ENCODE data around the gene HPS3. TPM values are rescaled to one million over a fixed set of nuclear protein-coding genes. Genes with fewer than 3 reads are reported as not detected.

The HPS3 gene
- total RNA-seq, 1 experiment from 2014 or later = 11.3 TPM

GRCh38 chr3:149128821-149129220, 617 bp upstream of the HPS3 start:
- Histone ChIP-seq H2AFZ (ENCODE audit: low read length) (peak overlapping the region; percentile 87), H3K79me2 (ENCODE audit: low read length) (peaks cover 33% of the 10 kb centered on the region), H4K20me1 (ENCODE audit: low read length) (no peaks in the 10 kb centered on the region), H3K9ac (ENCODE audit: low read length) (peak overlapping the region; percentile 81), H3K27me3 (ENCODE audit: low read length) (no peaks in the 10 kb centered on the region), H3K9me2 (replicated peaks; ENCODE audit: low read length) (no peaks in the 10 kb centered on the region), H3K4me1 (ENCODE audit: insufficient read depth, low read length) (peaks cover 30% of the 10 kb centered on the region), H3F3A (ENCODE audit: low read length, unreplicated experiment) (no peaks in the 10 kb centered on the region), H3K4me3 (ENCODE audit: low read length) (peak overlapping the region; percentile 78), H3K4me2 (ENCODE audit: low read length) (peak overlapping the region; percentile 96), H3K27ac (ENCODE audit: low read length) (no peak overlapping the region; the same call in 1 of the 2 replicates), H3K36me3 (ENCODE audit: low read depth, low read length) (no peaks in the 10 kb centered on the region), H3K9me3 (ENCODE audit: low read length) (no peaks in the 10 kb centered on the region)
- TSS peak; percentile 87 for BruUV-seq (replicated peaks)
- ChIA-PET POLR2A (ENCODE audit: unreplicated experiment) (no interaction called here), CTCF (no interaction called here)
- TF ChIP-seq EZH2phosphoT487 (IDR thresholded peaks at IDR 0.05; ENCODE audit: borderline replicate concordance, low read length) (no peak), EZH2 (IDR thresholded peaks at IDR 0.05; ENCODE audit: low read length, unreplicated experiment) (no peak), CTCF (conservative IDR thresholded peaks at IDR 0.05; ENCODE audit: low read depth, low read length) (no peak)
- DNase-seq = no peak
- peak; percentile 1; the same call in 1 of the 2 replicates for ATAC-seq
- intact Hi-C loops (cut with micrococcal nuclease) = loop anchor here (2.0 kb wide), 1 partner anchor 118 kb away; no protein-coding TSS in a partner anchor

- CTCF ChIA-PET = no interaction called here
Measured at GRCh38 chr3:149131589-149131988, 2.2 kb downstream of the HPS3 start.

More at GRCh38 chr3:149131589-149131988, 2.2 kb downstream of the HPS3 start:
- Histone ChIP-seq H3K9me3 (ENCODE audit: low read length) (no peaks in the 10 kb centered on the region), H3K36me3 (ENCODE audit: low read depth, low read length) (no peaks in the 10 kb centered on the region), H3F3A (ENCODE audit: low read length, unreplicated experiment) (no peaks in the 10 kb centered on the region), H3K27ac (ENCODE audit: low read length) (no peak overlapping the region), H2AFZ (ENCODE audit: low read length) (no peak overlapping the region), H4K20me1 (ENCODE audit: low read length) (no peaks in the 10 kb centered on the region), H3K4me3 (ENCODE audit: low read length) (peak overlapping the region; percentile 78; the same call in 1 of the 2 replicates), H3K4me2 (ENCODE audit: low read length) (peak overlapping the region; percentile 96), H3K27me3 (ENCODE audit: low read length) (no peaks in the 10 kb centered on the region), H3K4me1 (ENCODE audit: insufficient read depth, low read length) (peaks cover 43% of the 10 kb centered on the region), H3K9ac (ENCODE audit: low read length) (no peak overlapping the region), H3K9me2 (replicated peaks; ENCODE audit: low read length) (no peaks in the 10 kb centered on the region), H3K79me2 (ENCODE audit: low read length) (peaks cover 44% of the 10 kb centered on the region)
- POLR2A ChIA-PET (ENCODE audit: unreplicated experiment) = interaction anchor here (0.7 kb wide), 1 partner anchor 39 kb away, joined by 3 read pairs; no protein-coding TSS in a partner anchor
- no TSS peak for BruUV-seq (replicated peaks)
- no peak for TF ChIP-seq EZH2phosphoT487 (IDR thresholded peaks at IDR 0.05; ENCODE audit: borderline replicate concordance, low read length)
- no peak for TF ChIP-seq CTCF (conservative IDR thresholded peaks at IDR 0.05; ENCODE audit: low read depth, low read length)
- TF ChIP-seq EZH2 (IDR thresholded peaks at IDR 0.05; ENCODE audit: low read length, unreplicated experiment) = no peak
- ATAC-seq = no peak
- DNase-seq = no peak
- intact Hi-C loops (cut with micrococcal nuclease) = loop anchor here (5.0 kb wide), 1 partner anchor 91 kb away; the partner anchor contains the start of gene CP

All from PC-3 (cell line).